Heart right ventricle (tissue), 16 donors: ENCODE measurements around the gene C2CD3. TPM values are rescaled to one million over a fixed set of nuclear protein-coding genes. Genes with fewer than 3 reads are reported as not detected.

Experiments used
- ATAC-seq, 8 donors: fragments of 200-7000 bp; cut with Tn5 transposase; one replicate each; pipeline ENCODE4 v1.9.1; 2020; ENCODE audit warnings: mild to moderate bottlenecking in 8 of 8, moderate library complexity in 8 of 8, moderate number of reproducible peaks in 1 of 8
- DNase-seq, 2 donors: peaks; one replicate each; pipeline ENCODE4 v3.0.0-alpha.2; 2020
- H3K27ac ChIP-seq, 10 donors: fragments of 200-600 bp; sonication (generic) in 2 of 10; one replicate each; pipeline versions ENCODE4 v1.5.0 to v1.8.0; 2020 to 2022; ENCODE audit warnings: mild to moderate bottlenecking in 3 of 10
- H3K27me3 ChIP-seq, 7 donors: fragments of 200-600 bp; one replicate each; pipeline ENCODE4 v1.8.0; 2021 to 2022; ENCODE audit warnings: mild to moderate bottlenecking in 2 of 7
- H3K36me3 ChIP-seq, 9 donors: fragments of 200-600 bp; sonication (generic) in 1 of 9; one replicate each; pipeline versions ENCODE4 v1.5.0 to v1.8.0; 2020 to 2022; ENCODE audit warnings: mild to moderate bottlenecking in 2 of 9
- H3K4me1 ChIP-seq, 9 donors: fragments of 200-600 bp; sonication (generic) in 1 of 9; one replicate each; pipeline versions ENCODE4 v1.5.0 to v1.8.0; 2020 to 2022; ENCODE audit warnings: mild to moderate bottlenecking in 4 of 9
- H3K4me3 ChIP-seq, 10 donors: fragments of 200-600 bp; sonication (generic) in 2 of 10; one replicate each; pipeline versions ENCODE4 v1.5.0 to v1.8.0; 2020 to 2022; ENCODE audit warnings: mild to moderate bottlenecking in 7 of 10, moderate library complexity in 2 of 10
- H3K9me3 ChIP-seq, 11 donors: fragments of 200-600 bp in 10 of 11; sonication (generic) in 2 of 11; one replicate each; pipeline versions ENCODE4 v1.5.0 to v1.8.0; 2013 to 2022; ENCODE audit warnings: mild to moderate bottlenecking in 2 of 11, control low read depth in 1 of 11, moderate library complexity in 1 of 11
- CTCF ChIP-seq, 9 donors: fragments of 200-600 bp; sonication (generic) in 2 of 9; IDR thresholded peaks; one replicate each; pipeline versions ENCODE4 v1.5.0 to v1.8.0; 2021 to 2022; ENCODE audit warnings: antibody characterized with exemption in 9 of 9, mild to moderate bottlenecking in 5 of 9, moderate library complexity in 1 of 9
- WGBS, 2 donors: extraction: QIAGEN DNeasy Blood & Tissue Kit; methylation state at CpG; one replicate each; pipeline ENCODE4 v1.1.7; 2013; ENCODE audit warnings: inconsistent platforms in 1 of 2; 5-methylcytosine and 5-hydroxymethylcytosine counted together
- intact Hi-C, 10 donors: fragments of 100-400 bp; cut with DNase I; formaldehyde crosslinking; loops; one replicate each; pipeline versions ENCODE4 v1.11.1 to v1.14.2; 2022
- polyA plus RNA-seq, 2 donors: library from polyadenylated mRNA; stranded (reverse); fragments of 200-250 nt; gene quantifications; one replicate each; pipeline ENCODE4 v1.2.3, GENCODE V29; 2013
- total RNA-seq, 10 donors: library from RNA; stranded (reverse); fragmentation: NEBNext Ultra II Directional in 3 of 10; extraction: Animal tissue kit (Norgen Biotek cat#: 25700) in 3 of 10; gene quantifications; one replicate each; pipeline versions ENCODE4 v1.2.1 to v1.2.4, GENCODE V29; 2021 to 2023
- donor health status: Arrhythmogenic right ventricular cardiomyopathy.
- donor health status: ischemic (EF 13 %, LVEDD 7.1; RV severe dilation, severe dysfunction).
- donor health status: healthy with polysubstance abuse.
- donor health status: DM: no; HTN: yes; CAD: no.
- donor health status: DM: no; HTN: no; CAD: no.
- donor health status: ischemic (EF 25% LVEDD 6.9; RV normal size, moderate dysfunction).
- donor health status: ischemic (EF 25% LVEDD 5.7; RV mildly dilated, moderate dysfunction).
- donor health status: healthy.
- donor health status: DM: yes; HTN: yes; CAD: no.
- donor health status: Ischemic cardiomyopathy.
- donor health status: ischemic (EF 35%, LVEDD 5.7; RV mildly dilated, moderate dysfunction).
- donor health status: nonischemic (EF 11% LVEDD 7.7; RV severe dilation, severe dysfunction).
- donor health status: DM: yes; HTN: yes; CAD: no.
- donor health status: PGD.
- donor health status: ischemic (EF 29% LVEDD 5.4; RV normal size, mild dysfunction).
- donor health status: nonischemic (EF 23%, LVEDD 6.1; RV moderate dilation, normal function).

C2CD3 gene
- total and polyA plus RNA-seq, 12 donors, result 7.8 to 14.8 (median 11.9) TPM

DNA sequence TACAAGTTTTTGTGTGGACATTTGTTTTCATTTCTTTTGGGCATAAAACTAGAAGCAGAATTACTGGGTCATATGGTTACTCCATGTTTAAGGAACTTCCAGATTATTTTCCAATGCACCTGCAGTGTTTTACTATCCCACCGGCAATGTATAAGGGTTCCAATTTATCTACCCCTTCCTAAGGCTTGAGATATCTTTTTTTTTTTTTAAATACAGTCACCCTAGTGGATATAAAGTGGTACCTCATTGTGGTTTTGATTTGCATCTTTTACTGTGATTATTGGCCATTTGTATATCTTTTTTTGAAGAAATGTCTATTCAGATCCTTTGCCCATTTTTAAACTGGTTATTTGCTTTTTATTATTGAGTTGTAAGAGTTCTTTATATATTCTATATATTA is 127.4 kb downstream of the C2CD3 start:
- no peaks in the 10 kb centered on the region for H3K4me1 ChIP-seq
- no peaks in the 10 kb centered on the region for H3K27me3 ChIP-seq
- intact Hi-C loops, result no loop called here
- no peak for TF ChIP-seq CTCF (IDR thresholded peaks at IDR 0.05)
- DNase-seq (no peak), ATAC-seq (no peak)
- no peak overlapping the region for H3K27ac ChIP-seq
- H3K36me3 ChIP-seq, result peaks cover 0 to 92% (median 26%) of the 10 kb centered on the region in 9 donors
- H3K9me3 ChIP-seq, result no peaks in the 10 kb centered on the region
- 100% methylated on average over 1 of the region's 1 CpG for WGBS, 2 donors
- no peak overlapping the region for H3K4me3 ChIP-seq

GRCh38 chr11:74037309-74037708 is 133.5 kb downstream of the C2CD3 start:
- no peak for TF ChIP-seq CTCF (IDR thresholded peaks at IDR 0.05)
- ATAC-seq (no peak), DNase-seq (no peak)
- Histone ChIP-seq H3K4me1 (no peaks in the 10 kb centered on the region), H3K27ac (no peak overlapping the region), H3K36me3 (peaks cover 0 to 100% (median 47%) of the 10 kb centered on the region in 9 donors), H3K9me3 (no peaks in the 10 kb centered on the region), H3K27me3 (no peaks in the 10 kb centered on the region), H3K4me3 (no peak overlapping the region)
- intact Hi-C loops, result loop anchor here in 1 of 10 donors (10.0 kb wide), 1 partner anchor 73 kb away; no protein-coding TSS in a partner anchor
- 86 to 92% methylated on average over 4 of the region's 4 CpGs for WGBS, 2 donors

- no peaks in the 10 kb centered on the region for H3K4me1 ChIP-seq
- H3K36me3 ChIP-seq, result peaks cover 0 to 99% (median 34%) of the 10 kb centered on the region in 9 donors
- no peaks in the 10 kb centered on the region for H3K9me3 ChIP-seq
- no peak for TF ChIP-seq CTCF (IDR thresholded peaks at IDR 0.05)
- WGBS, 2 donors, result 80 to 84% methylated on average over 1 of the region's 1 CpG
- DNase-seq, result no peak
- intact Hi-C loops, result loop anchor here in 1 of 10 donors (10.0 kb wide), 1 partner anchor 70 kb away; no protein-coding TSS in a partner anchor
- no peak overlapping the region for H3K4me3 ChIP-seq
- ATAC-seq, result no peak
- H3K27ac ChIP-seq, result no peak overlapping the region
- no peaks in the 10 kb centered on the region for H3K27me3 ChIP-seq
These were observed 135.5 kb downstream of the C2CD3 start for GRCh38 chr11:74035264-74035663.

DNA sequence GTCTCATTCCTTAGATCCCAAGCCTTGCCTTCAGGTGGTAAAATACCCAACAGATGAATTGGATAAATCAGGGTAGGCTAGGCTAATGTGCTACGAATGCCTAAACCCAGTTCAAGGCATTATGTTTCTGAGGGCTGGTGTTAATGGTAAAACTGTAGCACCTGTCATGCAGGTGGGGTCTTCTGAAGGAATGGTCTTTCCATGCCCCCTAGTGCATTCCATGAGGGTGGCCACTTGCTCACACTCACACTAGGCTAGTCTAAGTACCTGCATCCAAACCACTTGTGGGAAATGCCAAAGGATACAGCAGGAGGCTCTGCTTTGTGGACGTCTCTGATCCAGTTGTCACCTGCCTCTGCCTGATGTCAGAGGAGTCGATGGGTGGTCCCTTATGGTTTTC is 137.8 kb downstream of the C2CD3 start:
- DNase-seq (no peak), ATAC-seq (no peak)
- Histone ChIP-seq H3K36me3 (peaks cover 0 to 97% (median 31%) of the 10 kb centered on the region in 9 donors), H3K4me3 (no peak overlapping the region), H3K4me1 (no peaks in the 10 kb centered on the region), H3K9me3 (no peaks in the 10 kb centered on the region), H3K27ac (no peak overlapping the region), H3K27me3 (no peaks in the 10 kb centered on the region)
- intact Hi-C loops, result loop anchor here in 2 of 10 donors (5.0 to 10.0 kb wide), 2 partner anchors 68 to 71 kb away; no protein-coding TSS in a partner anchor
- TF ChIP-seq CTCF (IDR thresholded peaks at IDR 0.05), result no peak
- WGBS, 2 donors, result 87 to 88% methylated on average over 3 of the region's 3 CpGs
